H1 (cell line): Measurements from ENCODE around the gene C17orf113. TPM values are rescaled to one million over a fixed set of nuclear protein-coding genes. Genes with fewer than 3 reads are reported as not detected.

ENCODE experiments used
- CTCF ChIA-PET: fragments of 300-600 bp; sonication (Branson Sonifier 250); formaldehyde crosslinking; loops from one replicate; lab custom pipeline; 2021; ENCODE audit not compliant: partially characterized antibody; lab: Charles Lee
- POLR2A ChIA-PET: fragments of 300-600 bp; sonication (Branson Sonifier 250); formaldehyde crosslinking; loops from one replicate; lab custom pipeline; 2021; ENCODE audit warnings: inconsistent platforms; ENCODE audit not compliant: partially characterized antibody; lab: Charles Lee
- DNase-seq, 2 experiments: peaks; one replicate each; pipeline versions ENCODE4 v3.0.0 to v3.0.0-alpha.2; 2010 to 2022; ENCODE audit warnings: low spot score in 2 of 2, low read depth in 1 of 2, mixed read lengths in 1 of 2
- FAIRE-seq: peaks from 2 replicates; lab custom pipeline; 2011; peaks lifted over from hg19 to GRCh38; lab: Jason Lieb, UNC
- H2AFZ ChIP-seq: 2 replicates; pipeline ENCODE4 v1.8.1; 2012; ENCODE audit warnings: low read length, inconsistent platforms
- H2AK5ac ChIP-seq: 2 replicates; pipeline ENCODE4 v1.6.1; 2013; ENCODE audit warnings: low read depth, low read length
- H2BK120ac ChIP-seq: replicated peaks from 2 replicates; pipeline ENCODE3; 2013; ENCODE audit warnings: low read depth, low read length, inconsistent platforms
- H2BK12ac ChIP-seq: 2 replicates; pipeline ENCODE4 v1.6.1; 2013; ENCODE audit warnings: low read depth, low read length
- H2BK15ac ChIP-seq: 2 replicates; pipeline ENCODE4 v1.6.1; 2013; ENCODE audit warnings: low read length
- H2BK20ac ChIP-seq: 2 replicates; pipeline ENCODE4 v1.6.1; 2013; ENCODE audit warnings: low read length
- H2BK5ac ChIP-seq: 2 replicates; pipeline ENCODE4 v1.6.1; 2013; ENCODE audit warnings: low read depth, low read length
- H3K14ac ChIP-seq: 2 replicates; pipeline ENCODE4 v1.6.1; 2013; ENCODE audit warnings: inconsistent platforms; ENCODE audit not compliant: insufficient read length
- H3K18ac ChIP-seq: 2 replicates; pipeline ENCODE4 v1.6.1; 2013; ENCODE audit warnings: low read length; ENCODE audit errors: extremely low read depth
- H3K23ac ChIP-seq: 2 replicates; pipeline ENCODE4 v1.6.1; 2013; ENCODE audit warnings: inconsistent platforms; ENCODE audit not compliant: insufficient read length
- H3K23me2 ChIP-seq: 2 replicates; pipeline ENCODE4 v1.6.1; 2013; ENCODE audit warnings: low read depth, low read length
- H3K27ac ChIP-seq: 2 replicates; pipeline ENCODE4 v1.6.1; 2011; ENCODE audit warnings: low read depth, low read length, inconsistent platforms
- H3K27me3 ChIP-seq, 4 experiments: replicated peaks in 1 of 4; 1 replicate in 1 of 4; 2 replicates in 3 of 4; pipeline versions ENCODE4 v1.6.1 to v1.8.1; 2011 to 2013; ENCODE audit warnings: low read length in 3 of 4, mild to moderate bottlenecking in 3 of 4, inconsistent platforms in 2 of 4, mixed read lengths in 2 of 4, moderate library complexity in 1 of 4; ENCODE audit not compliant: control insufficient read depth in 3 of 4, insufficient read depth in 3 of 4; ENCODE audit errors: extremely low read depth in 1 of 4
- H3K36me3 ChIP-seq, 4 experiments: 2 replicates each; pipeline versions ENCODE4 v1.6.1 to v1.8.1; 2011 to 2013; ENCODE audit warnings: mild to moderate bottlenecking in 4 of 4, low read length in 3 of 4, moderate library complexity in 2 of 4, control low read depth in 1 of 4, inconsistent platforms in 1 of 4; ENCODE audit not compliant: insufficient read depth in 4 of 4, control insufficient read depth in 2 of 4
- H3K4ac ChIP-seq: replicated peaks from 2 replicates; pipeline ENCODE3; 2013; ENCODE audit warnings: low read length, low read depth, mixed read lengths, inconsistent platforms; ENCODE audit not compliant: insufficient read length
- H3K4me1 ChIP-seq, 4 experiments: replicated peaks in 1 of 4; 1 replicate in 1 of 4; 2 replicates in 3 of 4; pipeline versions ENCODE4 v1.6.1 to v1.8.1; 2011 to 2013; ENCODE audit warnings: low read length in 3 of 4, inconsistent platforms in 2 of 4, mixed read lengths in 1 of 4; ENCODE audit not compliant: insufficient read depth in 4 of 4, control insufficient read depth in 3 of 4
- H3K4me2 ChIP-seq, 2 experiments: 2 replicates each; pipeline versions ENCODE4 v1.6.1 to v1.8.1; 2011 to 2013; ENCODE audit warnings: low read depth in 2 of 2, low read length in 2 of 2, control low read depth in 1 of 2, inconsistent platforms in 1 of 2, mild to moderate bottlenecking in 1 of 2; ENCODE audit not compliant: insufficient read depth in 1 of 2
- H3K4me3 ChIP-seq, 4 experiments: fragments of 200-600, 300-600 bp in 1 of 4; sonication (generic), shearing (Covaris generic), sonication (Bioruptor Twin) in 1 of 4; 2 replicates each; pipeline versions ENCODE4 v1.5.1 to v1.8.1; 2011 to 2016; ENCODE audit warnings: low read length in 4 of 4, low read depth in 3 of 4, control low read depth in 2 of 4, inconsistent platforms in 2 of 4, mild to moderate bottlenecking in 2 of 4, mixed read lengths in 1 of 4, moderate library complexity in 1 of 4; ENCODE audit not compliant: insufficient read depth in 2 of 4; ENCODE audit errors: extremely low read depth in 1 of 4
- H3K56ac ChIP-seq: replicated peaks from 2 replicates; pipeline ENCODE3; 2013; ENCODE audit warnings: low read depth, mild to moderate bottlenecking, mixed read lengths, low read length, inconsistent platforms; ENCODE audit not compliant: insufficient read length
- H3K79me1 ChIP-seq: 2 replicates; pipeline ENCODE4 v1.6.1; 2013; ENCODE audit warnings: low read depth, low read length, control low read depth
- H3K79me2 ChIP-seq, 2 experiments: 2 replicates each; pipeline versions ENCODE4 v1.6.1 to v1.8.1; 2012 to 2013; ENCODE audit warnings: low read length in 2 of 2, mild to moderate bottlenecking in 2 of 2, inconsistent platforms in 1 of 2; ENCODE audit not compliant: insufficient read depth in 2 of 2, control insufficient read depth in 1 of 2
- H3K9ac ChIP-seq, 4 experiments: replicated peaks in 1 of 4; 1 replicate in 1 of 4; 2 replicates in 3 of 4; pipeline versions ENCODE4 v1.6.1 to v1.8.1; 2011 to 2013; ENCODE audit warnings: low read depth in 3 of 4, low read length in 3 of 4, control low read depth in 2 of 4, mild to moderate bottlenecking in 2 of 4, moderate library complexity in 2 of 4, inconsistent platforms in 1 of 4; ENCODE audit errors: extremely low read depth in 1 of 4
- H3K9me3 ChIP-seq, 2 experiments: 2 replicates each; pipeline versions ENCODE4 v1.6.1 to v1.8.1; 2012 to 2013; ENCODE audit warnings: mild to moderate bottlenecking in 2 of 2, moderate library complexity in 2 of 2, control low read depth in 1 of 2, inconsistent platforms in 1 of 2, low read depth in 1 of 2, low read length in 1 of 2, mixed read lengths in 1 of 2; ENCODE audit not compliant: insufficient read depth in 2 of 2
- H4K20me1 ChIP-seq, 2 experiments: replicated peaks in 1 of 2; 2 replicates each; pipeline versions ENCODE3 to v1.8.1; 2011 to 2013; ENCODE audit warnings: inconsistent platforms in 2 of 2, low read length in 2 of 2, mild to moderate bottlenecking in 1 of 2; ENCODE audit not compliant: insufficient read depth in 2 of 2, control insufficient read depth in 1 of 2
- H4K5ac ChIP-seq: 2 replicates; pipeline ENCODE4 v1.6.1; 2013; ENCODE audit warnings: low read length, low read depth, mixed read lengths, inconsistent platforms; ENCODE audit not compliant: insufficient read length
- H4K8ac ChIP-seq: 2 replicates; pipeline ENCODE4 v1.8.0; 2013; ENCODE audit warnings: mild to moderate bottlenecking, moderate library complexity, low read length, inconsistent platforms; ENCODE audit not compliant: insufficient read depth; ENCODE audit errors: extremely low read depth
- H4K91ac ChIP-seq: replicated peaks from 2 replicates; pipeline ENCODE3; 2013; ENCODE audit warnings: low read length, mixed read lengths, inconsistent platforms; ENCODE audit not compliant: insufficient read length
- BRCA1 ChIP-seq: IDR thresholded peaks from 2 replicates; pipeline ENCODE4 v1.6.1; 2012; ENCODE audit warnings: low read depth, low read length, improper control_type of control experiment
- CEBPB ChIP-seq: IDR thresholded peaks from 2 replicates; pipeline ENCODE4 v1.6.1; 2012; ENCODE audit warnings: low read depth, low read length
- EZH2 ChIP-seq: fragments of 200-600 bp; sonication (generic); IDR thresholded peaks from 2 replicates; pipeline ENCODE4 v1.7.1; 2012; ENCODE audit warnings: low read depth, mild to moderate bottlenecking, moderate library complexity, low read length, inconsistent platforms; ENCODE audit not compliant: severe bottlenecking
- FOSL1 ChIP-seq: IDR thresholded peaks from 2 replicates; pipeline ENCODE4 v1.6.1; 2011; ENCODE audit warnings: mild to moderate bottlenecking, low read depth, low read length, moderate library complexity; ENCODE audit not compliant: insufficient read depth
- JUND ChIP-seq: IDR thresholded peaks from 2 replicates; pipeline ENCODE4 v1.6.1; 2011; ENCODE audit warnings: mild to moderate bottlenecking, improper control_type of control experiment, low read length
- KDM1A ChIP-seq: fragments of 200-600, 300-600 bp; sonication (generic); IDR thresholded peaks from 2 replicates; pipeline ENCODE4 v1.7.1; 2016; ENCODE audit warnings: mild to moderate bottlenecking, low read length, borderline replicate concordance
- KDM4A ChIP-seq: IDR thresholded peaks from one replicate; pipeline ENCODE4 v1.7.1; 2012; ENCODE audit warnings: low read depth, mild to moderate bottlenecking, moderate library complexity, low read length, inconsistent platforms; ENCODE audit not compliant: severe bottlenecking
- NANOG ChIP-seq: IDR thresholded peaks from 2 replicates; pipeline ENCODE4 v1.6.1; 2011; ENCODE audit warnings: low read length, low read depth, mild to moderate bottlenecking, inconsistent platforms; ENCODE audit not compliant: insufficient read depth, poor library complexity, severe bottlenecking
- NRF1 ChIP-seq: IDR thresholded peaks from 2 replicates; pipeline ENCODE4 v1.6.1; 2011; ENCODE audit warnings: mild to moderate bottlenecking, low read depth, low read length, improper control_type of control experiment
- RAD21 ChIP-seq, 2 experiments: IDR thresholded peaks in 1 of 2; conservative IDR thresholded peaks in 1 of 2; 2 replicates each; pipeline ENCODE4 v1.6.1; 2011; ENCODE audit warnings: low read depth in 2 of 2, low read length in 2 of 2, improper control_type of control experiment in 1 of 2, inconsistent platforms in 1 of 2, mild to moderate bottlenecking in 1 of 2, moderate library complexity in 1 of 2
- RFX5 ChIP-seq: IDR thresholded peaks from 2 replicates; pipeline ENCODE4 v1.6.1; 2011; ENCODE audit warnings: low read depth, low read length, improper control_type of control experiment, borderline replicate concordance
- SRF ChIP-seq: IDR thresholded peaks from 2 replicates; pipeline ENCODE4 v1.6.1; 2011; ENCODE audit warnings: mild to moderate bottlenecking, low read depth, low read length, moderate library complexity
- TEAD4 ChIP-seq: IDR thresholded peaks from 2 replicates; pipeline ENCODE4 v1.6.1; 2012; ENCODE audit warnings: low read depth, low read length, inconsistent platforms, mixed read lengths
- WGBS, 2 experiments: shearing (Covaris generic) in 1 of 2; methylation state at CpG; one replicate each; pipeline versions ENCODE4 v1.1.6 to v1.1.7; 2013 to 2015; ENCODE audit warnings: low lambda C conversion rate in 2 of 2, mixed read lengths in 2 of 2, inconsistent platforms in 1 of 2, low coverage in 1 of 2, missing lambda C conversion rate in 1 of 2; ENCODE audit not compliant: insufficient replicate concordance in 2 of 2, insufficient coverage in 1 of 2, insufficient read length in 1 of 2; ENCODE audit errors: extremely low coverage in 1 of 2, missing lambda C conversion rate in 1 of 2; 5-methylcytosine and 5-hydroxymethylcytosine counted together
- polyA plus RNA-seq, 7 experiments: library from polyadenylated mRNA; depleted of rRNA in 3 of 7; stranded (reverse) in 5 of 7; unstranded in 2 of 7; fragments of >200 nt in 5 of 7; fragments of 200-250 nt in 2 of 7; gene quantifications; 1 replicate in 5 of 7; 2 replicates in 1 of 7; 4 replicates in 1 of 7; pipeline versions ENCODE4 v1.2.1 to v1.2.3, GENCODE V29; 2011 to 2013; ENCODE audit warnings: missing spikeins in 2 of 7, mixed read lengths in 2 of 7
- total RNA-seq: library from RNA; stranded (reverse); fragmentation: NEBNext Ultra II Directional; extraction: Animal tissue kit (Norgen Biotek cat#: 25700); gene quantifications from 2 replicates; pipeline ENCODE4 v1.2.1, GENCODE V29; 2021

The C17orf113 gene
- total and polyA plus RNA-seq, 2 of the 8 experiments (the other 6 are each of a cell fraction or from before 2014, with no cell fraction given) = 1.0 to 1.4 TPM

GRCh38 chr17:42055496-42055895 is 5.1 kb upstream of the C17orf113 start:
- H3K9ac ChIP-seq = no peak overlapping the region
- 0 out of 2 replicates have a peak overlapping the region, but pooled peaks have one; percentile 47 for H2BK5ac ChIP-seq
- 0 out of 2 replicates have a peak overlapping the region, but pooled peaks have one; percentile 20 for H2BK12ac ChIP-seq
- FAIRE-seq = no peak
- ChIA-PET POLR2A (interaction anchor here (0.8 to 1.9 kb wide), 2 partner anchors 10 to 27 kb away, joined by 3 to 5 read pairs; no protein-coding TSS in a partner anchor), CTCF (interaction anchor here (0.6 to 17.0 kb wide), 15 partner anchors 10 to 177 kb away, joined by 3 to 381 read pairs (median 6); partner anchors contain the start of genes DHX58, HSPB9, KAT2A and KCNH4)
- no peak overlapping the region for H4K5ac ChIP-seq
- peaks cover 0 to 26% (median 14%) of the 10 kb centered on the region in 4 experiments; a peak in 6 of 7 replicates for H3K4me1 ChIP-seq
- H3K79me2 ChIP-seq = no peaks in the 10 kb centered on the region
- H2BK15ac ChIP-seq = no peak overlapping the region
- H3K23me2 ChIP-seq = peaks cover 4% of the 10 kb centered on the region; the same call in 1 of the 2 replicates
- H3K23ac ChIP-seq = no peak overlapping the region
- 83% methylated on average over 6 of the region's 6 CpGs; no CpG with 5 or more reads in 1 of the 2 experiments for WGBS, 2 experiments
- H3K56ac ChIP-seq = no peak overlapping the region
- H2AK5ac ChIP-seq = no peak overlapping the region
- H3K4me2 ChIP-seq = no peak overlapping the region; a peak in 1 of 4 replicates
- no peak overlapping the region for H3K18ac ChIP-seq
- no peak overlapping the region for H2AFZ ChIP-seq
- H3K36me3 ChIP-seq = no peaks in the 10 kb centered on the region
- peak overlapping the region; percentile 0 for H4K91ac ChIP-seq
- peaks cover 0 to 3% (median 0%) of the 10 kb centered on the region in 4 experiments; a peak in 2 of 7 replicates for H3K27me3 ChIP-seq
- H4K20me1 ChIP-seq = no peaks in the 10 kb centered on the region
- no peak overlapping the region for H3K4ac ChIP-seq
- 0 out of 2 replicates have a peak overlapping the region, but pooled peaks have one; percentile 56 for H2BK20ac ChIP-seq
- no peak for DNase-seq
- H3K79me1 ChIP-seq = no peaks in the 10 kb centered on the region
- H4K8ac ChIP-seq = peak overlapping the region; percentile 69
- no peak overlapping the region; a peak in 2 of 8 replicates for H3K4me3 ChIP-seq
- H3K14ac ChIP-seq = no peak overlapping the region
- H3K27ac ChIP-seq = no peak overlapping the region
- H3K9me3 ChIP-seq = no peaks in the 10 kb centered on the region
- H2BK120ac ChIP-seq = no peak overlapping the region
- TF ChIP-seq EZH2 (no peak), SRF (no peak), TEAD4 (no peak), RAD21 (IDR thresholded peaks at IDR 0.05 in 1 of 2, conservative IDR thresholded peaks at IDR 0.05 in 1 of 2; ENCODE audit: low read depth in 2 of 2, low read length in 2 of 2) (no peak), RFX5 (no peak), NRF1 (no peak), BRCA1 (no peak), KDM1A (no peak), CEBPB (no peak), FOSL1 (no peak), NANOG (no peak), KDM4A (no peak), JUND (no peak)
